ENCODE measurements around the gene DNAH3. TPM values are rescaled to one million over a fixed set of nuclear protein-coding genes. Genes with fewer than 3 reads are reported as not detected.

The DNAH3 gene
- total RNA-seq, 1 experiment from 2014 or later = 0.57 TPM

- no peak overlapping the region for H3K4me3 Mint-ChIP-seq
- ChIA-PET POLR2A (interaction anchor here (0.5 kb wide), 1 partner anchor 122 kb away, joined by 4 read pairs; no protein-coding TSS in a partner anchor), CTCF (no interaction called here)
- no peak overlapping the region for H3K27ac Mint-ChIP-seq
- H3K36me3 Mint-ChIP-seq = no peaks in the 10 kb centered on the region
- TF ChIP-seq ARID4B (CRISPR knock-in tag; IDR thresholded peaks at IDR 0.05; ENCODE audit: borderline replicate concordance) = no peak
- DNase-seq (ENCODE audit: low spot score) = no peak
- H3K9me3 Mint-ChIP-seq = no peaks in the 10 kb centered on the region
- no peak for ATAC-seq
- peaks cover 29% of the 10 kb centered on the region for H3K4me1 Mint-ChIP-seq
- H3K27me3 Mint-ChIP-seq (ENCODE audit: low read depth) = no peaks in the 10 kb centered on the region
Observed at GRCh38 chr16:20906341-20907255, 244.0 kb downstream of the DNAH3 start.

- CTCF ChIA-PET = no interaction called here
- no peaks in the 10 kb centered on the region for H3K27me3 Mint-ChIP-seq (ENCODE audit: low read depth)
- no peak overlapping the region for H3K4me3 Mint-ChIP-seq
- no peaks in the 10 kb centered on the region for H3K9me3 Mint-ChIP-seq
- no peak overlapping the region for H3K27ac Mint-ChIP-seq
- DNase-seq (ENCODE audit: low spot score) (no peak), ATAC-seq (no peak)
- no peak for TF ChIP-seq PREB (CRISPR knock-in tag; IDR thresholded peaks at IDR 0.05; ENCODE audit: borderline replicate concordance)
- no peak for TF ChIP-seq SMAD3 (CRISPR knock-in tag; IDR thresholded peaks at IDR 0.05; ENCODE audit: borderline replicate concordance)
- TF ChIP-seq NFYB (CRISPR knock-in tag; conservative IDR thresholded peaks at IDR 0.05; ENCODE audit: low read depth) = no peak
- no peak for TF ChIP-seq SOX15 (CRISPR knock-in tag; IDR thresholded peaks at IDR 0.05)
- TF ChIP-seq TP53 (CRISPR knock-in tag; IDR thresholded peaks at IDR 0.05) = no peak
- no peak for TF ChIP-seq MYBL2 (CRISPR knock-in tag; IDR thresholded peaks at IDR 0.05)
- no peaks in the 10 kb centered on the region for H3K36me3 Mint-ChIP-seq
- peaks cover 33% of the 10 kb centered on the region for H3K4me1 Mint-ChIP-seq
- POLR2A ChIA-PET = no interaction called here
Observed at GRCh38 chr16:20905576-20905975, 245.1 kb downstream of the DNAH3 start.

- ATAC-seq (no peak), DNase-seq (ENCODE audit: low spot score) (no peak)
- Mint-ChIP-seq H3K27me3 (ENCODE audit: low read depth) (no peaks in the 10 kb centered on the region), H3K36me3 (no peaks in the 10 kb centered on the region), H3K4me3 (no peak overlapping the region), H3K4me1 (peaks cover 33% of the 10 kb centered on the region), H3K9me3 (no peaks in the 10 kb centered on the region), H3K27ac (no peak overlapping the region)
- ChIA-PET POLR2A (no interaction called here), CTCF (interaction anchor here (1.3 kb wide), 1 partner anchor 198 kb away, joined by 3 read pairs; no protein-coding TSS in a partner anchor)
- no peak for TF ChIP-seq RELA (CRISPR knock-in tag; IDR thresholded peaks at IDR 0.05; ENCODE audit: borderline replicate concordance)
- no peak for TF ChIP-seq FOXP4 (CRISPR knock-in tag; IDR thresholded peaks at IDR 0.05)
- no peak for TF ChIP-seq TCF7 (CRISPR knock-in tag; IDR thresholded peaks at IDR 0.05; ENCODE audit: low read depth)
- TF ChIP-seq ATF3 (CRISPR knock-in tag; conservative IDR thresholded peaks at IDR 0.05) = no peak
- TF ChIP-seq HMGXB4 (CRISPR knock-in tag; IDR thresholded peaks at IDR 0.05) = no peak
Observed at GRCh38 chr16:20904507-20905081, 246.1 kb downstream of the DNAH3 start.
